ENCODE measurements around the gene WDFY3. TPM values are rescaled to one million over a fixed set of nuclear protein-coding genes. Genes with fewer than 3 reads are reported as not detected.

The WDFY3 gene
- total RNA-seq, 1 donor from 2014 or later, result 126 TPM

- intact Hi-C loops (cut with DNase I), result no loop called here
- H3K4me3 ChIP-seq, result no peak overlapping the region
- H3K9me3 ChIP-seq, result no peaks in the 10 kb centered on the region
- H3K27ac ChIP-seq, result no peak overlapping the region
- DNase-seq (no peak), ATAC-seq (no peak)
- H3K36me3 ChIP-seq, result peaks cover 2% of the 10 kb centered on the region
- peaks cover 19% of the 10 kb centered on the region for H3K4me1 ChIP-seq
- no peaks in the 10 kb centered on the region for H3K27me3 ChIP-seq
- TF ChIP-seq CTCF (IDR thresholded peaks at IDR 0.05), result no peak
Observed at GRCh38 chr4:84936123-84936522, 30.4 kb downstream of the WDFY3 start.

DNA sequence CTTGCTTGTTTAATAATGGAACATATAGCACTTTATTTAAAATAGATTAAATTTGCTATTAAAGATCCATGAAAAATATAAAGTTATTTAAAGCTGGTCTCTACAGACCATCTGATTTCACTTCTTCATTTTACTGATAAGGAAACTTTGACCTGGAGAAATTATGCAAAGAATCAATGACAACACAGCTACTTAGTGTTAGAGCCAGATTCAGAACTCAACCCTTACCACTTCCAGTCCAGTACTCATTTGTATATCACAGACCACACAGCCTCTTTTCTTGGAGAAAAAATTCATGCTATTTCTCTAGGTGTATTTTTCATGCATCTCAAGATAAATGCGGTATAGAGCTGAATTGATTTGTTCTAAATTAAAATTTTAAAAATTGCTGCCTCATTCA is 34.0 kb downstream of the WDFY3 start:
- Histone ChIP-seq H3K27ac (no peak overlapping the region), H3K4me3 (no peak overlapping the region), H3K9me3 (no peaks in the 10 kb centered on the region), H3K27me3 (no peaks in the 10 kb centered on the region), H3K4me1 (peaks cover 5% of the 10 kb centered on the region), H3K36me3 (peaks cover 9% of the 10 kb centered on the region)
- intact Hi-C loops (cut with DNase I), result no loop called here
- ATAC-seq (peak; percentile 46), DNase-seq (no peak)
- TF ChIP-seq CTCF (IDR thresholded peaks at IDR 0.05), result no peak

- ATAC-seq (no peak), DNase-seq (no peak)
- peaks cover 9% of the 10 kb centered on the region for H3K36me3 ChIP-seq
- H3K9me3 ChIP-seq, result no peaks in the 10 kb centered on the region
- H3K27ac ChIP-seq, result no peak overlapping the region
- peaks cover under 1% of the 10 kb centered on the region for H3K4me1 ChIP-seq
- no peak for TF ChIP-seq CTCF (IDR thresholded peaks at IDR 0.05)
- H3K27me3 ChIP-seq, result no peaks in the 10 kb centered on the region
- H3K4me3 ChIP-seq, result no peak overlapping the region
- intact Hi-C loops (cut with DNase I), result no loop called here
Observed at GRCh38 chr4:84931961-84932360, 34.5 kb downstream of the WDFY3 start.

DNA sequence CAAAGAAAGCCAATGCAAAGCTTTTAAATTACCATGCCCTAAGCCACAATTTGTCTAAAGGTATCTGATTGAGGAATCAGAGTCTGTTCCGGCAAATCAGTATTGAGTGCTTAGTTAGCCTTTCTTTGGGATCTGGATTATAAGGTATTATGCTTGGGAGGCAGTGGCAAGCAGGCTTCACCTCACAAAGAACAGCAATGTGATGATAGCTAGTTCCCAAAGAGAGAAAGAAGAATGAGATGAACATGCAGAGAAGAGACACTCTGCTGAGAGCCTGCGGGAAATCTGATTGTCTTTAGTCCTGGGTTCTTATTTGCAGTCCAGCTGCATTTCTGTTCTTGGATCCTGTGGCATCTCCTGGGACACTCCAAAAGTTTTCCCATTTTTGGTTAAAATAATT is 35.2 kb downstream of the WDFY3 start:
- Histone ChIP-seq H3K9me3 (no peaks in the 10 kb centered on the region), H3K36me3 (peaks cover 9% of the 10 kb centered on the region), H3K27ac (no peak overlapping the region), H3K4me3 (no peak overlapping the region), H3K27me3 (no peaks in the 10 kb centered on the region), H3K4me1 (no peaks in the 10 kb centered on the region)
- no peak for ATAC-seq
- intact Hi-C loops (cut with DNase I), result no loop called here
- DNase-seq, result no peak
- TF ChIP-seq CTCF (IDR thresholded peaks at IDR 0.05), result no peak

- no peak for TF ChIP-seq CTCF (IDR thresholded peaks at IDR 0.05)
- peaks cover 6% of the 10 kb centered on the region for H3K4me1 ChIP-seq
- intact Hi-C loops (cut with DNase I), result no loop called here
- H3K4me3 ChIP-seq, result no peak overlapping the region
- ATAC-seq (no peak), DNase-seq (no peak)
- peaks cover 9% of the 10 kb centered on the region for H3K36me3 ChIP-seq
- H3K9me3 ChIP-seq, result no peaks in the 10 kb centered on the region
- no peak overlapping the region for H3K27ac ChIP-seq
- H3K27me3 ChIP-seq, result no peaks in the 10 kb centered on the region
Observed at GRCh38 chr4:84928089-84928488, 38.4 kb downstream of the WDFY3 start.

GRCh38 chr4:84927428-84927827 is 39.1 kb downstream of the WDFY3 start:
- intact Hi-C loops (cut with DNase I), result no loop called here
- Histone ChIP-seq H3K27ac (no peak overlapping the region), H3K36me3 (peaks cover 9% of the 10 kb centered on the region), H3K4me1 (peaks cover 6% of the 10 kb centered on the region), H3K9me3 (no peaks in the 10 kb centered on the region), H3K27me3 (no peaks in the 10 kb centered on the region), H3K4me3 (no peak overlapping the region)
- no peak for TF ChIP-seq CTCF (IDR thresholded peaks at IDR 0.05)
- DNase-seq (no peak), ATAC-seq (no peak)
